Astrocyte (in vitro differentiated cells and primary cell): ENCODE measurements around the gene ANKS1A. TPM values are rescaled to one million over a fixed set of nuclear protein-coding genes. Genes with fewer than 3 reads are reported as not detected.

Experiments used
- DNase-seq: peaks from one replicate; pipeline ENCODE4 v3.0.0-alpha.2; 2010; ENCODE audit warnings: low read depth
- FAIRE-seq: peaks from 2 replicates; lab custom pipeline; 2011; peaks lifted over from hg19 to GRCh38; lab: Jason Lieb, UNC
- H2AFZ ChIP-seq: 2 replicates; pipeline ENCODE4 v1.6.0; 2012; ENCODE audit warnings: low read depth, low read length, inconsistent platforms
- H3K27ac ChIP-seq: 2 replicates; pipeline ENCODE4 v1.5.1; 2011; ENCODE audit warnings: low read depth, low read length, inconsistent platforms
- H3K27me3 ChIP-seq: 2 replicates; pipeline ENCODE4 v1.6.0; 2011; ENCODE audit warnings: low read length, inconsistent platforms; ENCODE audit not compliant: insufficient read depth
- H3K36me3 ChIP-seq: 2 replicates; pipeline ENCODE4 v1.5.1; 2011; ENCODE audit warnings: low read length, inconsistent platforms; ENCODE audit not compliant: insufficient read depth
- H3K4me1 ChIP-seq: 2 replicates; pipeline ENCODE4 v1.5.1; 2011; ENCODE audit warnings: low read length, inconsistent platforms; ENCODE audit not compliant: insufficient read depth
- H3K4me2 ChIP-seq: 2 replicates; pipeline ENCODE4 v1.6.0; 2012; ENCODE audit warnings: low read length, inconsistent platforms
- H3K4me3 ChIP-seq: 2 replicates; pipeline ENCODE4 v1.5.1; 2011; ENCODE audit warnings: low read depth, mild to moderate bottlenecking, low read length, inconsistent platforms; ENCODE audit not compliant: insufficient read depth
- H3K79me2 ChIP-seq: 2 replicates; pipeline ENCODE4 v1.6.0; 2012; ENCODE audit warnings: mild to moderate bottlenecking, low read length, inconsistent platforms; ENCODE audit not compliant: insufficient read depth
- H3K9ac ChIP-seq: 2 replicates; pipeline ENCODE4 v1.6.0; 2012; ENCODE audit warnings: mild to moderate bottlenecking, low read length, inconsistent platforms
- H3K9me3 ChIP-seq: 2 replicates; pipeline ENCODE4 v1.5.1; 2012; ENCODE audit warnings: low read depth, mild to moderate bottlenecking, low read length, inconsistent platforms; ENCODE audit not compliant: insufficient read depth
- H4K20me1 ChIP-seq: 2 replicates; pipeline ENCODE4 v1.6.0; 2012; ENCODE audit warnings: low read length, inconsistent platforms; ENCODE audit not compliant: insufficient read depth
- H3K27ac Mint-ChIP-seq: one replicate; pipeline ENCODE4 v1.8.0; 2021; ENCODE audit warnings: mild to moderate bottlenecking, mixed read lengths; ENCODE audit not compliant: unreplicated experiment
- H3K27me3 Mint-ChIP-seq: one replicate; pipeline ENCODE4 v1.8.0; 2021; ENCODE audit warnings: low read depth, mixed read lengths; ENCODE audit not compliant: unreplicated experiment
- H3K36me3 Mint-ChIP-seq: one replicate; pipeline ENCODE4 v1.8.0; 2021; ENCODE audit warnings: low read depth, mixed read lengths; ENCODE audit not compliant: unreplicated experiment
- H3K4me1 Mint-ChIP-seq: one replicate; pipeline ENCODE4 v1.8.0; 2021; ENCODE audit warnings: low read depth, mixed read lengths; ENCODE audit not compliant: unreplicated experiment
- H3K4me3 Mint-ChIP-seq: one replicate; pipeline ENCODE4 v1.8.0; 2021; ENCODE audit warnings: mild to moderate bottlenecking, moderate library complexity, mixed read lengths; ENCODE audit not compliant: unreplicated experiment
- H3K9me3 Mint-ChIP-seq: one replicate; pipeline ENCODE4 v1.8.0; 2021; ENCODE audit warnings: mild to moderate bottlenecking, mixed read lengths; ENCODE audit not compliant: unreplicated experiment
- CTCF ChIP-seq: IDR thresholded peaks from 2 replicates; pipeline ENCODE4 v1.5.1; 2011; ENCODE audit warnings: low read depth, mild to moderate bottlenecking, inconsistent platforms, low read length, moderate library complexity; ENCODE audit not compliant: insufficient read depth
- EZH2 ChIP-seq: IDR thresholded peaks from 2 replicates; pipeline ENCODE4 v1.6.1; 2012; ENCODE audit warnings: mild to moderate bottlenecking, low read length, inconsistent platforms; ENCODE audit not compliant: insufficient read depth
- total RNA-seq: library from RNA; stranded (reverse); gene quantifications from 2 replicates; pipeline ENCODE4 v1.2.1, GENCODE V29; 2021

The ANKS1A gene
- total RNA-seq, 1 donor from 2014 or later: 18.0 TPM

- no peaks in the 10 kb centered on the region for H3K9me3 ChIP-seq
- Mint-ChIP-seq H3K4me1 (peaks cover 21% of the 10 kb centered on the region), H3K4me3 (no peak overlapping the region), H3K9me3 (no peaks in the 10 kb centered on the region), H3K27me3 (no peaks in the 10 kb centered on the region), H3K27ac (no peak overlapping the region), H3K36me3 (peaks cover 27% of the 10 kb centered on the region)
- no peaks in the 10 kb centered on the region for H4K20me1 ChIP-seq
- no peaks in the 10 kb centered on the region for H3K36me3 ChIP-seq
- no peak overlapping the region for H2AFZ ChIP-seq
- no peak for DNase-seq
- H3K4me1 ChIP-seq: peaks cover 24% of the 10 kb centered on the region
- no peaks in the 10 kb centered on the region for H3K27me3 ChIP-seq
- no peak overlapping the region for H3K4me2 ChIP-seq
- no peak overlapping the region for H3K27ac ChIP-seq
- no peak overlapping the region for H3K9ac ChIP-seq
- FAIRE-seq: no peak
- TF ChIP-seq EZH2: no peak
- no peak for TF ChIP-seq CTCF
- no peaks in the 10 kb centered on the region for H3K79me2 ChIP-seq
- H3K4me3 ChIP-seq: no peak overlapping the region
These were observed 195.6 kb downstream of the ANKS1A start for GRCh38 chr6:35084511-35085203.

GRCh38 chr6:35085359-35086281, 196.6 kb downstream of the ANKS1A start:
- Mint-ChIP-seq H3K9me3 (no peaks in the 10 kb centered on the region), H3K4me1 (peaks cover 30% of the 10 kb centered on the region), H3K27me3 (no peaks in the 10 kb centered on the region), H3K36me3 (peaks cover 27% of the 10 kb centered on the region), H3K4me3 (no peak overlapping the region), H3K27ac (no peak overlapping the region)
- DNase-seq (no peak), FAIRE-seq (no peak)
- no peak for TF ChIP-seq CTCF
- TF ChIP-seq EZH2: no peak
- Histone ChIP-seq H3K9ac (no peak overlapping the region), H3K79me2 (no peaks in the 10 kb centered on the region), H3K27me3 (no peaks in the 10 kb centered on the region), H3K27ac (no peak overlapping the region), H3K9me3 (no peaks in the 10 kb centered on the region), H2AFZ (no peak overlapping the region), H3K4me2 (no peak overlapping the region), H3K4me3 (no peak overlapping the region), H3K36me3 (no peaks in the 10 kb centered on the region), H4K20me1 (no peaks in the 10 kb centered on the region), H3K4me1 (peaks cover 30% of the 10 kb centered on the region)
